Ishikawa (cell line): ENCODE measurements around the gene SLC35F6.

Experiments used
- CEBPB ChIP-seq: IDR thresholded peaks from 2 replicates; pipeline ENCODE4 v1.6.1; 2012
- CREB1 ChIP-seq: IDR thresholded peaks from 2 replicates; pipeline ENCODE4 v1.6.1; 2012; ENCODE audit warnings: low read depth
- EGR1 ChIP-seq: IDR thresholded peaks from 2 replicates; pipeline ENCODE4 v1.6.1; 2012
- FOXM1 ChIP-seq: IDR thresholded peaks from 2 replicates; pipeline ENCODE4 v1.6.1; 2012; ENCODE audit warnings: low read depth, borderline replicate concordance
- MAX ChIP-seq: IDR thresholded peaks from 2 replicates; pipeline ENCODE4 v1.6.1; 2012
- RAD21 ChIP-seq: IDR thresholded peaks from 2 replicates; pipeline ENCODE4 v1.6.1; 2012; ENCODE audit warnings: low read depth
- YY1 ChIP-seq: IDR thresholded peaks from 2 replicates; pipeline ENCODE4 v1.6.1; 2012; ENCODE audit warnings: low read depth
- ZBTB7A ChIP-seq: IDR thresholded peaks from 2 replicates; pipeline ENCODE4 v1.6.1; 2012; ENCODE audit warnings: low read depth

GRCh38 chr2:26820932-26821331 lies 56.8 kb downstream of the SLC35F6 start:
- TF ChIP-seq CREB1, result no peak
- no peak for TF ChIP-seq MAX
- no peak for TF ChIP-seq CEBPB
- TF ChIP-seq FOXM1, result no peak
- no peak for TF ChIP-seq RAD21
- TF ChIP-seq YY1, result no peak
- TF ChIP-seq ZBTB7A, result no peak
- TF ChIP-seq EGR1, result no peak
